Measurements from ENCODE around the gene DNAJB12. TPM values are rescaled to one million over a fixed set of nuclear protein-coding genes. Genes with fewer than 3 reads are reported as not detected.

DNAJB12 gene
- total RNA-seq, 1 experiment from 2014 or later: 27.6 TPM

GRCh38 chr10:72356115-72356514 lies 1.4 kb upstream of the DNAJB12 start:
- Mint-ChIP-seq H3K27ac (no peak overlapping the region), H3K9me3 (no peaks in the 10 kb centered on the region), H3K27me3 (ENCODE audit: low read depth) (peaks cover 2% of the 10 kb centered on the region), H3K4me3 (peak overlapping the region in 1 of 2 experiments; percentile 52; a peak in 2 of 5 replicates), H3K36me3 (ENCODE audit: insufficient read depth in 1 of 3, low read depth in 3 of 3) (peaks cover 0 to 9% (median 2%) of the 10 kb centered on the region in 3 experiments; a peak in 3 of 7 replicates), H3K4me1 (peaks cover 25 to 28% of the 10 kb centered on the region in 2 experiments)
- Histone ChIP-seq H3K23me2 (ENCODE audit: insufficient read length, low read depth, low read length, poor library complexity, severe bottlenecking) (peaks cover 5% of the 10 kb centered on the region), H4K20me1 (ENCODE audit: control insufficient read depth, insufficient read depth, insufficient read length) (no peaks in the 10 kb centered on the region), H3K79me2 (ENCODE audit: insufficient read depth, low read length) (peaks cover 2% of the 10 kb centered on the region; the same call in 1 of the 2 replicates), H3K4ac (ENCODE audit: low read depth, low read length) (no peak overlapping the region), H3K9ac (ENCODE audit: extremely low read depth, insufficient read length, low read length) (no peak overlapping the region), H3K14ac (ENCODE audit: insufficient read depth, low read length) (no peak overlapping the region), H3K27ac (ENCODE audit: insufficient read length, low read depth, low read length) (no peak overlapping the region), H3T11ph (ENCODE audit: low read length) (no peak overlapping the region), H4K8ac (replicated peaks; ENCODE audit: insufficient read length, low read depth, low read length) (no peak overlapping the region), H2BK120ac (ENCODE audit: low read depth, low read length, poor library complexity, severe bottlenecking) (no peak overlapping the region), H3K79me1 (ENCODE audit: insufficient read depth, low read depth, low read length, poor library complexity, severe bottlenecking) (no peaks in the 10 kb centered on the region), H2AK5ac (ENCODE audit: insufficient read length, low read length) (no peak overlapping the region), H4K91ac (ENCODE audit: insufficient read length, low read depth, low read length) (no peak overlapping the region), H4K5ac (ENCODE audit: insufficient read length, low read depth, low read length) (no peak overlapping the region), H3K4me1 (ENCODE audit: insufficient read depth, low read length) (no peaks in the 10 kb centered on the region), H3K56ac (ENCODE audit: insufficient read length, low read depth, low read length) (no peak overlapping the region), H3K4me2 (ENCODE audit: insufficient read depth, insufficient read length, low read length) (no peak overlapping the region), H2BK15ac (ENCODE audit: low read depth, low read length) (no peak overlapping the region), H3K27me3 (ENCODE audit: insufficient read depth, low read length) (no peaks in the 10 kb centered on the region), H3K9me3 (ENCODE audit: control insufficient read depth, low read depth, low read length) (no peaks in the 10 kb centered on the region), H3K23ac (ENCODE audit: insufficient read length, low read depth, low read length) (no peak overlapping the region), H2BK12ac (ENCODE audit: insufficient read length, low read depth, low read length) (no peak overlapping the region), H3K18ac (ENCODE audit: insufficient read length, low read depth, low read length) (no peak overlapping the region), H2BK20ac (ENCODE audit: low read depth, low read length, poor library complexity, severe bottlenecking) (no peak overlapping the region), H2AFZ (ENCODE audit: low read length) (no peak overlapping the region), H2BK5ac (ENCODE audit: insufficient read length, low read length) (no peak overlapping the region)
- DNase-seq: no peak
- 100% methylated on average over 2 of the region's 6 CpGs for WGBS (ENCODE audit: extremely low coverage, insufficient read length, low lambda C conversion rate)
- TF ChIP-seq CTCF (conservative IDR thresholded peaks at IDR 0.05): no peak
